ENCODE results near the gene GALNT2. TPM values are rescaled to one million over a fixed set of nuclear protein-coding genes. Genes with fewer than 3 reads are reported as not detected.

Gene GALNT2
- total RNA-seq, 1 donor from 2014 or later = 28.3 TPM

DNA sequence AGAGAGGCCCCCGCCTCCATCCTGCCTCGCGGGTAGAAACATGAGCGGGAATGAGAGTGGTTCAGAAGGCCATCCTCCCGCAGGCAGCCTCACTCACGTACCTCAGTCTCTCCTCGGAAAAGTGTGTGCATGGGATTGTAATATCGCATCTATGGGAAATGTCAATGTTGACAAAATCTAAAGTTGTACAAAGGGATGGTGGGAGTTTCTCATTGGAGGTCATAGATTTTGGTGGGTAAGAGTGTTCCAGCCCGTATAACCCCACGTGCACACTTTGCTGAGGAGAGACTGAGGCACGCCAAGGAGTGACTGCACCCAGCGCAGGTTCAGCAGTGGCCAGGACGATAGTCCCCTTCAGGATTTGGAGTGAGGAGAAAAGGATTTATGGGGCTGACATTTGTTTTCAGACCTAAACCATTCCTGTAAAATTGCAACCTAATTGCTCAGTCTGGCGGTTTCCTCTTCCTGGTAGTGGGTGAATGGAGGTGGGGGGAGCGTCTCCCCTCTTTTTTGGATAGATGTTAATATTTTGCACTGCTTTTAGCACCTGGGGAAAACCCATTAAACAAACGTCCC lies 59.6 kb downstream of the GALNT2 start:
- H3K27ac ChIP-seq (replicated peaks) = no peak overlapping the region
- H3K9me3 ChIP-seq (replicated peaks) = no peaks in the 10 kb centered on the region
- no peaks in the 10 kb centered on the region for H3K27me3 ChIP-seq (ENCODE audit: low read depth)
- no peak overlapping the region for H3K4me3 ChIP-seq
- no peak for DNase-seq
- H3K36me3 ChIP-seq = no peaks in the 10 kb centered on the region
- TF ChIP-seq, protein P1, sequence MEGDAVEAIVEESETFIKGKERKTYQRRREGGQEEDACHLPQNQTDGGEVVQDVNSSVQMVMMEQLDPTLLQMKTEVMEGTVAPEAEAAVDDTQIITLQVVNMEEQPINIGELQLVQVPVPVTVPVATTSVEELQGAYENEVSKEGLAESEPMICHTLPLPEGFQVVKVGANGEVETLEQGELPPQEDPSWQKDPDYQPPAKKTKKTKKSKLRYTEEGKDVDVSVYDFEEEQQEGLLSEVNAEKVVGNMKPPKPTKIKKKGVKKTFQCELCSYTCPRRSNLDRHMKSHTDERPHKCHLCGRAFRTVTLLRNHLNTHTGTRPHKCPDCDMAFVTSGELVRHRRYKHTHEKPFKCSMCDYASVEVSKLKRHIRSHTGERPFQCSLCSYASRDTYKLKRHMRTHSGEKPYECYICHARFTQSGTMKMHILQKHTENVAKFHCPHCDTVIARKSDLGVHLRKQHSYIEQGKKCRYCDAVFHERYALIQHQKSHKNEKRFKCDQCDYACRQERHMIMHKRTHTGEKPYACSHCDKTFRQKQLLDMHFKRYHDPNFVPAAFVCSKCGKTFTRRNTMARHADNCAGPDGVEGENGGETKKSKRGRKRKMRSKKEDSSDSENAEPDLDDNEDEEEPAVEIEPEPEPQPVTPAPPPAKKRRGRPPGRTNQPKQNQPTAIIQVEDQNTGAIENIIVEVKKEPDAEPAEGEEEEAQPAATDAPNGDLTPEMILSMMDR (IDR thresholded peaks at IDR 0.05; ENCODE audit: borderline replicate concordance) = no peak
- peaks cover 40% of the 10 kb centered on the region for H3K4me1 ChIP-seq
- intact Hi-C loops (cut with micrococcal nuclease) = no loop called here

DNA sequence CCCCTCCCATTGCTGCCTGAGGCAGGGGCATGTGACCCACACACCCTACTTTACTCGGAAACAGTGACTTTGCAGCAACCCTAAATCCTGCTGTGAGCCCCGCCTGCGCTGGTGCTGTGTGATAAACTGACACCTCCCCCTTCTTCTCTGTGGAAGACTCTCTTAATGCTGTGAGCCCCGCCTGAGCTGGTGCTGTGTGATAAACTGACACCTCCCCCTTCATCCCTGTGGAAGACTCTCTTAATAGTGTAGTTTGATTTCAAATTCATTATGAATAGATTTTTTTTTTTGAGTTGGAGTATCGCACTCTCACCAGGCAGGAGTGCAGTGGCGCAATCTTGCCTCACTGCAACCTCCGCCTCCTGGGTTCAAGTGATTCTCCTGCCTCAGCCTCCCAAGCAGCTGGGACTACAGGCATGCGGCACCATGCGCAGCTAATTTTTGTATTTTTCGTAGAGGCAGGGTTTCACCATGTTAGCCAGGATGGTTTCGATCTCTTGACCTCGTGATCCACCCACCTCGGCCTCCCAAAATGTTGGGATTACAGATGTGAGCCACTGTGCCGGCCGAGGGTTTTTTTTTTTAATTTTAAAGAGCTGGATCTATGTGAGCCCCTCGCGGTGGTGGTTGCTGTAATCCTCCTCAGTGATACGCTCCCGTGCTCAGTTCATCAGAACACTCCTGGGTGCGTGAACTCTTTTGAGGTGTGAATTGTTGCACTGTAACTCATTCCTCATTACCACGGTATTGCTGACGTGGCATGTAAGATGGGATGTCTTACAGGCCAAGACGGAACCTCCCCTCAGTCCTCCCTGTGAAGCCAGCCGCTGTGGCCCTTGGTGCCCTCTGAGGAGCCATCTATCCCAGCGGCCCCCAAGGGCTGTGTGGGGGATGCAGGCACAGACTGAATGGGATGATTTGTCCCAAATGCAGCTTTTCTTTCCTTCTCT lies 60.3 kb downstream of the GALNT2 start:
- no peak overlapping the region for H3K27ac ChIP-seq (replicated peaks)
- peaks cover 36% of the 10 kb centered on the region for H3K4me1 ChIP-seq
- DNase-seq = no peak
- intact Hi-C loops (cut with micrococcal nuclease) = no loop called here
- no peaks in the 10 kb centered on the region for H3K9me3 ChIP-seq (replicated peaks)
- TF ChIP-seq, protein P1 (IDR thresholded peaks at IDR 0.05; ENCODE audit: borderline replicate concordance) = no peak
- no peak overlapping the region for H3K4me3 ChIP-seq
- no peaks in the 10 kb centered on the region for H3K27me3 ChIP-seq (ENCODE audit: low read depth)
- H3K36me3 ChIP-seq = no peaks in the 10 kb centered on the region

DNA sequence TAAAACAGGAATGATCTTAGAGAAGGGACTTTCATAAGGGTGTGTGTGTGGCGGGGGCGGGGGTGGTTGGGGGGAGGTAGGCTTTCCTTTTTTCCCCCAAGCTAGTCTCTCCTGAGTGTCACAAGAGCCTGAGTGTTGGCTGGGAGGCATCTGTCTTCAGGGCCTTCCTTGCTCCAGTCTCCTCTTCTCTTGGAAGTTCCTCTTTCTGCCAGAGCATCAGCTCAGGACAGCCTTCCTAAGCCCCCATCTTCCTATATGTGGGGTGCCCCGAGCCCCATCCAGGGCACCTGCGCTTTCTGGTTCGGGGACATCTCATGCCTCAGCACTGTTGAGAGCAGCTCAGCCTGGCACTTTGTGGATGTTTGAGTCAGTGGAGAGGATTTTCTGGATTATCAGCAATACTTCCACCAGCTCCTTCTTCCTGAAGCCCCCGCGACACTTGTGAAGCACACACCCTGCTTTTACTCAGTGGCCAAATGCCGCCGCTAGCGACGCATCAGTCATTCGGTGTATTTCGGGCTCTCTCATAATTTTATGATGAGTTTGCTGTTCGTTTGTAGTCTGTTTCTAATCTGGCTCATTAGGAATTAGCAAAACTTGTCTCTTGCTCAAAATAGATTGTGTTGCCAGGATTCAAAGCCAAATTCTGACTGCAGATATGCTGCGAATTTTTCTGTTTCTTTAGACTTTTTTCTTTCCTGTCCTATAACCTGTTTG lies 61.7 kb downstream of the GALNT2 start:
- H3K4me3 ChIP-seq = no peak overlapping the region
- no peaks in the 10 kb centered on the region for H3K9me3 ChIP-seq (replicated peaks)
- intact Hi-C loops (cut with micrococcal nuclease) = no loop called here
- TF ChIP-seq, protein P1 (IDR thresholded peaks at IDR 0.05; ENCODE audit: borderline replicate concordance) = no peak
- H3K27me3 ChIP-seq (ENCODE audit: low read depth) = no peaks in the 10 kb centered on the region
- no peaks in the 10 kb centered on the region for H3K36me3 ChIP-seq
- H3K4me1 ChIP-seq = peaks cover 27% of the 10 kb centered on the region
- DNase-seq = no peak
- H3K27ac ChIP-seq (replicated peaks) = no peak overlapping the region

DNA sequence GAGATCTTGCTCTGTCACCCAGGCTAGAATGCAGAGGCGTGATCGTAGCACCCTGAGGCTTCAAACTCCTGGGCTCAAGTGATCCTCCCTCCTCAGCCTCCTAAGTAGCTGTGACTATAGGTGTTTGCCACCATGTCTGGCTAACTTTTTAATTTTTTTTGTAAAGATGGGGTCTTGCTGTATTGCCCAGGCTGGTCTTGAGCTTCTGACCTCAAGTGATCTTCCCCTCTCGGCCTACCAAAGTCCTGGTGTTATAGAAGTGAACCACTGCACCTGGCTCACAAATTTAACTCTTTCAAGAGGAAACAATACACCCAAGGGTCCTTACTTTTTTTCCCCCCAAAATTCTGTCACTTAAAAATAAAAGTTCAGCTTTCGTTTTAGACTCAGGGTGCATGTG lies 62.3 kb downstream of the GALNT2 start:
- DNase-seq = no peak
- H3K27me3 ChIP-seq (ENCODE audit: low read depth) = no peaks in the 10 kb centered on the region
- no peak overlapping the region for H3K27ac ChIP-seq (replicated peaks)
- no peaks in the 10 kb centered on the region for H3K36me3 ChIP-seq
- H3K4me3 ChIP-seq = no peak overlapping the region
- intact Hi-C loops (cut with micrococcal nuclease) = no loop called here
- TF ChIP-seq, protein P1 (IDR thresholded peaks at IDR 0.05; ENCODE audit: borderline replicate concordance) = no peak
- H3K9me3 ChIP-seq (replicated peaks) = no peaks in the 10 kb centered on the region
- H3K4me1 ChIP-seq = peaks cover 21% of the 10 kb centered on the region

DNA sequence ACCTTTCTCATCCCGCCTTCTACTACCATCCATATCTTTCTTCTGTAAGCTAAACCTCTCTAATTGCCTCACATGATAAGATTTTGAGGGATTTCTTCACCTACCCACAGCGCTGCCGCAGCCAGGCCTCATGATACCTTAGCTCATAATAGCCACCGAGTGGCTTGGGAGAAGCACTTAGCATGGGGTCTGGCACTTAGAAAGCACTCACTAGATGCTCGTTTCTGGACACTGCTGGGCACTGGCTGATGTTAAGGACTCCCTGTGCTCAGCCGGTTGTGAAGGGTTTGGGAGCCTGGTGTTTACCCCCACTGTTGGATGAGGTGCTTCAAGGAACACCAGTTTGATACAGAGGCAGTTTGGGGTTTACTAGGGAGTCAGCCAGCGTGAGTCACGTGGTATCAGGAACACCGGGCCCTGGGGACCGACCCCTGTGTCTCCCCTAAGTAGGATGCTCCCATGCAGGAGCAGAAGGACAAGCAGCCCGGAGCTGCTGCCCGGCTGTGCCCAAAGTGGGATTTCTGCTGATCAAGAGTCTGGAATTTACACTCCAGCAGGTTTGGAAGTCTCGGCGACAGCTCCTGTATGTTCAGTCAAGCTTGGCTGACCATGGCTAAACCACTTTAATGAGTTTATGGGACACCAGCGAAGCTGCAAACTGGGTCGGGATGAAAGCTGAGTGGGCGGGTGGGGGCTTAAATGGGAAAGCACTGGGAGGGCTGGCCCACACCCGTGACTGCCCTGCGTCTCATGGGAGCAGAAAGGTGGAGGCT lies 63.3 kb downstream of the GALNT2 start:
- H3K4me3 ChIP-seq = no peak overlapping the region
- H3K36me3 ChIP-seq = no peaks in the 10 kb centered on the region
- H3K27me3 ChIP-seq (ENCODE audit: low read depth) = no peaks in the 10 kb centered on the region
- DNase-seq = no peak
- TF ChIP-seq, protein P1 (IDR thresholded peaks at IDR 0.05; ENCODE audit: borderline replicate concordance) = no peak
- H3K27ac ChIP-seq (replicated peaks) = no peak overlapping the region
- H3K9me3 ChIP-seq (replicated peaks) = no peaks in the 10 kb centered on the region
- H3K4me1 ChIP-seq = peaks cover 11% of the 10 kb centered on the region
- intact Hi-C loops (cut with micrococcal nuclease) = no loop called here

All from left ventricle myocardium inferior (tissue), 1 donor.